Measurements from ENCODE around the gene CMTM8. TPM values are rescaled to one million over a fixed set of nuclear protein-coding genes. Genes with fewer than 3 reads are reported as not detected.

Gene CMTM8
- total and polyA plus RNA-seq, 2 donors (not counting 1 experiment from before 2014, with no cell fraction given): under 0.01 to 0.50 TPM

GRCh38 chr3:32256206-32256605 is 17.7 kb downstream of the CMTM8 start:
- H3K9me3 ChIP-seq (ENCODE audit: control insufficient read depth, insufficient read depth, low read depth, low read length): no peaks in the 10 kb centered on the region
- no peaks in the 10 kb centered on the region for H3K36me3 ChIP-seq (ENCODE audit: control insufficient read depth, insufficient read depth, low read length)
- H4K20me1 ChIP-seq (ENCODE audit: control insufficient read depth, extremely low read depth, insufficient read depth, low read length): no peaks in the 10 kb centered on the region
- H3K27ac ChIP-seq (ENCODE audit: insufficient read depth, low read length): no peak overlapping the region
- peaks cover 4% of the 10 kb centered on the region for H3K27me3 ChIP-seq (ENCODE audit: control insufficient read depth, insufficient read depth, low read length)
- no peak overlapping the region for H3K9ac ChIP-seq (ENCODE audit: insufficient read depth, low read length)
- H3K79me2 ChIP-seq (ENCODE audit: control insufficient read depth, insufficient read depth, low read length): no peaks in the 10 kb centered on the region
- no peak overlapping the region for H2AFZ ChIP-seq (ENCODE audit: low read length)
- no peak overlapping the region for H3K4me2 ChIP-seq (ENCODE audit: extremely low read depth, insufficient read depth, low read length)
- no peak for DNase-seq (ENCODE audit: low read depth in 2 of 2)
- no peaks in the 10 kb centered on the region for H3K4me1 ChIP-seq (ENCODE audit: control insufficient read depth, extremely low read depth, insufficient read depth, low read length)
- TF ChIP-seq EZH2 (IDR thresholded peaks at IDR 0.05; ENCODE audit: low read length, missing control alignments): no peak
- H3K4me3 ChIP-seq (replicated peaks in 1 of 4; ENCODE audit: control extremely low read depth in 1 of 4, insufficient read depth in 1 of 4, low read depth in 3 of 4, low read length in 4 of 4): no peak overlapping the region

GRCh38 chr3:32257042-32257441 is 18.6 kb downstream of the CMTM8 start:
- Histone ChIP-seq H3K4me2 (ENCODE audit: extremely low read depth, insufficient read depth, low read length) (no peak overlapping the region), H4K20me1 (ENCODE audit: control insufficient read depth, extremely low read depth, insufficient read depth, low read length) (no peaks in the 10 kb centered on the region), H3K9ac (ENCODE audit: insufficient read depth, low read length) (no peak overlapping the region), H3K9me3 (ENCODE audit: control insufficient read depth, insufficient read depth, low read depth, low read length) (no peaks in the 10 kb centered on the region), H3K79me2 (ENCODE audit: control insufficient read depth, insufficient read depth, low read length) (no peaks in the 10 kb centered on the region), H3K36me3 (ENCODE audit: control insufficient read depth, insufficient read depth, low read length) (no peaks in the 10 kb centered on the region), H3K4me1 (ENCODE audit: control insufficient read depth, extremely low read depth, insufficient read depth, low read length) (no peaks in the 10 kb centered on the region), H3K27ac (ENCODE audit: insufficient read depth, low read length) (no peak overlapping the region), H2AFZ (ENCODE audit: low read length) (no peak overlapping the region), H3K4me3 (replicated peaks in 1 of 4; ENCODE audit: control extremely low read depth in 1 of 4, insufficient read depth in 1 of 4, low read depth in 3 of 4, low read length in 4 of 4) (no peak overlapping the region), H3K27me3 (ENCODE audit: control insufficient read depth, insufficient read depth, low read length) (peaks cover 5% of the 10 kb centered on the region)
- TF ChIP-seq EZH2 (IDR thresholded peaks at IDR 0.05; ENCODE audit: low read length, missing control alignments) (no peak), CTCF (conservative IDR thresholded peaks at IDR 0.05 in 1 of 2, IDR thresholded peaks at IDR 0.05 in 1 of 2; ENCODE audit: low read depth in 1 of 2, low read length in 2 of 2) (no peak)
- no peak for DNase-seq (ENCODE audit: low read depth in 2 of 2)

- Histone ChIP-seq H3K4me3 (replicated peaks in 1 of 4; ENCODE audit: control extremely low read depth in 1 of 4, insufficient read depth in 1 of 4, low read depth in 3 of 4, low read length in 4 of 4) (no peak overlapping the region), H3K36me3 (ENCODE audit: control insufficient read depth, insufficient read depth, low read length) (no peaks in the 10 kb centered on the region), H3K79me2 (ENCODE audit: control insufficient read depth, insufficient read depth, low read length) (no peaks in the 10 kb centered on the region), H3K4me1 (ENCODE audit: control insufficient read depth, extremely low read depth, insufficient read depth, low read length) (no peaks in the 10 kb centered on the region), H3K27ac (ENCODE audit: insufficient read depth, low read length) (no peak overlapping the region), H3K9me3 (ENCODE audit: control insufficient read depth, insufficient read depth, low read depth, low read length) (no peaks in the 10 kb centered on the region), H4K20me1 (ENCODE audit: control insufficient read depth, extremely low read depth, insufficient read depth, low read length) (no peaks in the 10 kb centered on the region), H2AFZ (ENCODE audit: low read length) (no peak overlapping the region), H3K27me3 (ENCODE audit: control insufficient read depth, insufficient read depth, low read length) (peaks cover 8% of the 10 kb centered on the region), H3K4me2 (ENCODE audit: extremely low read depth, insufficient read depth, low read length) (no peak overlapping the region), H3K9ac (ENCODE audit: insufficient read depth, low read length) (no peak overlapping the region)
- no peak for TF ChIP-seq CTCF (conservative IDR thresholded peaks at IDR 0.05 in 1 of 2, IDR thresholded peaks at IDR 0.05 in 1 of 2; ENCODE audit: low read depth in 1 of 2, low read length in 2 of 2)
- TF ChIP-seq EZH2 (IDR thresholded peaks at IDR 0.05; ENCODE audit: low read length, missing control alignments): no peak
- DNase-seq (ENCODE audit: low read depth in 2 of 2): no peak
These were observed 19.4 kb downstream of the CMTM8 start for GRCh38 chr3:32257641-32258438.

Measured in fibroblast of lung (primary cell).